A549 (cell line): ENCODE results near the gene GALNTL6. TPM values are rescaled to one million over a fixed set of nuclear protein-coding genes. Genes with fewer than 3 reads are reported as not detected.

Source experiments
- ATAC-seq, 2 experiments: fragments of 200-7000 bp in 1 of 2; fragments of >200 bp in 1 of 2; cut with Nextera tagmentation in 1 of 2; cut with Tn5 transposase in 1 of 2; 3 replicates each; pipeline versions ENCODE4 v1.8.0 to v1.9.1; 2018 to 2020; ENCODE audit warnings: mild to moderate bottlenecking in 1 of 2, moderate library complexity in 1 of 2
- CTCF ChIA-PET: fragments of 300-600 bp; sonication (Branson Sonifier 250); formaldehyde crosslinking; extraction: SDS; loops from one replicate; lab custom pipeline; 2021; ENCODE audit warnings: antibody characterized with exemption, inconsistent platforms; lab: Yijun Ruan, JAX
- POLR2A ChIA-PET: fragments of 350-600 bp; formaldehyde crosslinking; extraction: SDS; loops from one replicate; lab custom pipeline; 2021; ENCODE audit warnings: antibody characterized with exemption, inconsistent platforms; lab: Yijun Ruan, JAX
- DNase-seq, 2 experiments: peaks; one replicate each; pipeline versions ENCODE4 v3.0.0 to v3.0.0-alpha.2; 2011 to 2016; ENCODE audit warnings: low read depth in 1 of 2, low spot score in 1 of 2
- FAIRE-seq: peaks from 2 replicates; lab custom pipeline; 2011; peaks lifted over from hg19 to GRCh38; lab: Jason Lieb, UNC
- H3K27ac ChIP-seq, 2 experiments: fragments of >200 bp; sonication (Bioruptor Twin); formaldehyde crosslinking; 3 replicates each; pipeline ENCODE4 v1.5.1; 2016 to 2017
- H3K4me1 ChIP-seq: fragments of >200 bp; sonication (Bioruptor Twin); formaldehyde crosslinking; 3 replicates; pipeline ENCODE4 v1.6.1; 2016
- H3K4me2 ChIP-seq: fragments of >200 bp; sonication (Bioruptor Twin); formaldehyde crosslinking; 3 replicates; pipeline ENCODE4 v1.6.1; 2016
- H3K4me3 ChIP-seq: fragments of >200 bp; sonication (Bioruptor Twin); formaldehyde crosslinking; 3 replicates; pipeline ENCODE4 v1.5.1; 2016
- H3K9me3 ChIP-seq: fragments of >200 bp; sonication (Bioruptor Twin); formaldehyde crosslinking; 3 replicates; pipeline ENCODE4 v1.6.1; 2016
- ATOH8 ChIP-seq: fragments of 250-450 bp; sonication (Bioruptor Pico); IDR thresholded peaks from 2 replicates; pipeline ENCODE4 v1.5.0; 2020; ENCODE audit warnings: low read depth, mild to moderate bottlenecking, moderate library complexity
- BCL3 ChIP-seq: fragments of >200 bp; sonication (Bioruptor Twin); formaldehyde crosslinking; IDR thresholded peaks from 3 replicates; pipeline ENCODE4 v1.6.1; 2016
- CHD2 ChIP-seq: fragments of 150-350 bp; IDR thresholded peaks from 2 replicates; pipeline ENCODE4 v1.6.1; 2014; ENCODE audit warnings: low read length; ENCODE audit not compliant: partially characterized antibody
- CHD4 ChIP-seq: fragments of 200-600 bp; sonication (generic); IDR thresholded peaks from 2 replicates; pipeline ENCODE4 v1.6.1; 2016; ENCODE audit warnings: antibody characterized with exemption, mild to moderate bottlenecking, borderline replicate concordance
- CTCF ChIP-seq: fragments of >200 bp; sonication (Bioruptor Twin); formaldehyde crosslinking; IDR thresholded peaks from 3 replicates; pipeline ENCODE4 v1.5.1; 2016
- ELK1 ChIP-seq: fragments of 150-350 bp; IDR thresholded peaks from 2 replicates; pipeline ENCODE4 v1.6.1; 2014; ENCODE audit warnings: low read depth, mild to moderate bottlenecking, low read length
- ESRRA ChIP-seq: fragments of 150-350 bp; IDR thresholded peaks from 2 replicates; pipeline ENCODE4 v1.6.1; 2014; ENCODE audit warnings: mild to moderate bottlenecking, low read length, borderline replicate concordance
- FOSL2 ChIP-seq, 2 experiments: fragments of 450-650 bp in 1 of 2; fragments of >200 bp in 1 of 2; sonication (Bioruptor Twin) in 1 of 2; formaldehyde crosslinking; IDR thresholded peaks; 2 replicates each; pipeline versions ENCODE4 v1.5.0 to v1.6.1; 2016 to 2020; ENCODE audit warnings: mild to moderate bottlenecking in 1 of 2, moderate library complexity in 1 of 2
- HEYL ChIP-seq: fragments of 250-450 bp; sonication (Bioruptor Pico); IDR thresholded peaks from 2 replicates; pipeline ENCODE4 v1.8.0; 2021; ENCODE audit warnings: mild to moderate bottlenecking, moderate library complexity
- HOXB13 ChIP-seq: fragments of 250-450 bp; sonication (Bioruptor Pico); IDR thresholded peaks from 2 replicates; pipeline ENCODE4 v1.5.0; 2020; ENCODE audit warnings: low read depth, mild to moderate bottlenecking, moderate library complexity
- HOXB5 ChIP-seq: fragments of 250-450 bp; sonication (Bioruptor Pico); IDR thresholded peaks from 2 replicates; pipeline ENCODE4 v1.5.0; 2020; ENCODE audit warnings: mild to moderate bottlenecking, moderate library complexity
- JUNB ChIP-seq: fragments of >200 bp; sonication (Bioruptor Twin); formaldehyde crosslinking; IDR thresholded peaks from 2 replicates; pipeline ENCODE4 v1.6.1; 2016
- KDM1A ChIP-seq: fragments of 200-600 bp; sonication (generic); IDR thresholded peaks from 2 replicates; pipeline ENCODE4 v1.6.1; 2016; ENCODE audit warnings: low read depth, mild to moderate bottlenecking
- MYC ChIP-seq: IDR thresholded peaks from 2 replicates; pipeline ENCODE4 v1.6.1; 2012; ENCODE audit warnings: mild to moderate bottlenecking, inconsistent platforms, low read length, improper control_type of control experiment, borderline replicate concordance
- PBX3 ChIP-seq: IDR thresholded peaks from 2 replicates; pipeline ENCODE4 v1.6.1; 2012
- PHF8 ChIP-seq: fragments of 200-600 bp; sonication (generic); IDR thresholded peaks from 2 replicates; pipeline ENCODE4 v1.6.1; 2016; ENCODE audit warnings: low read depth, mild to moderate bottlenecking, antibody characterized with exemption, moderate library complexity, borderline replicate concordance
- POLR2AphosphoS2 ChIP-seq: conservative IDR thresholded peaks from 2 replicates; pipeline ENCODE4 v1.6.1; 2012; ENCODE audit warnings: low read length, improper control_type of control experiment, inconsistent platforms
- REST ChIP-seq: fragments of 200-600 bp; sonication (generic); IDR thresholded peaks from 2 replicates; pipeline ENCODE4 v1.6.1; 2016; ENCODE audit warnings: antibody characterized with exemption, mild to moderate bottlenecking, moderate library complexity
- RNF2 ChIP-seq: fragments of 200-600 bp; sonication (generic); IDR thresholded peaks from 2 replicates; pipeline ENCODE4 v1.6.1; 2016; ENCODE audit warnings: low read depth, mild to moderate bottlenecking, antibody characterized with exemption, moderate library complexity, borderline replicate concordance
- ZC3H11A ChIP-seq: fragments of 450-650 bp; IDR thresholded peaks from 2 replicates; pipeline ENCODE4 v1.6.1; 2014; ENCODE audit warnings: antibody characterized with exemption, mild to moderate bottlenecking
- WGBS: methylation state at CpG from one replicate; pipeline ENCODE4 v1.1.6; 2017; ENCODE audit errors: missing lambda C conversion rate; 5-methylcytosine and 5-hydroxymethylcytosine counted together
- polyA plus RNA-seq, 4 experiments: library from polyadenylated mRNA; depleted of rRNA in 3 of 4; stranded (reverse); fragments of >200 nt; fragmentation: RNase III in 1 of 4; extraction: RNeasy Plus Mini Kit Qiagen cat#74134 plus additional on column Dnase treatment in 1 of 4; gene quantifications; 2 replicates in 3 of 4; 3 replicates in 1 of 4; pipeline ENCODE4 v1.2.3, GENCODE V29; 2011 to 2017

The GALNTL6 gene
- polyA plus RNA-seq, 2 of the 4 experiments (the other 2 are of a cell fraction) = 0.06 to 0.49 TPM

- Histone ChIP-seq H3K9me3 (no peaks in the 10 kb centered on the region), H3K4me3 (no peak overlapping the region), H3K4me2 (no peak overlapping the region), H3K4me1 (no peaks in the 10 kb centered on the region), H3K27ac (no peak overlapping the region)
- no peak for DNase-seq
- ChIA-PET POLR2A (no interaction called here), CTCF (no interaction called here)
- TF ChIP-seq BCL3 (no peak), RNF2 (no peak), CHD4 (no peak), REST (no peak), ZC3H11A (no peak), CHD2 (no peak), KDM1A (no peak), ATOH8 (CRISPR knock-in tag) (no peak), ESRRA (no peak), PHF8 (no peak), HOXB13 (CRISPR knock-in tag) (no peak), POLR2AphosphoS2 (no peak), JUNB (no peak)
- WGBS = 29% methylated on average over 3 of the region's 3 CpGs
- no peak for FAIRE-seq
- no peak for ATAC-seq
Observed at GRCh38 chr4:171785388-171785787, 27.8 kb upstream of the GALNTL6 start.

GRCh38 chr4:171793723-171794122 lies 19.5 kb upstream of the GALNTL6 start:
- no peak overlapping the region for H3K4me2 ChIP-seq
- FAIRE-seq (no peak), ATAC-seq (no peak), DNase-seq (no peak)
- no peaks in the 10 kb centered on the region for H3K9me3 ChIP-seq
- ChIA-PET POLR2A (no interaction called here), CTCF (interaction anchor here (0.9 kb wide), 1 partner anchor 22 kb away, joined by 3 read pairs; no protein-coding TSS in a partner anchor)
- H3K4me1 ChIP-seq = no peaks in the 10 kb centered on the region
- WGBS = 71% methylated on average over 5 of the region's 5 CpGs
- TF ChIP-seq HOXB5 (no peak), ZC3H11A (no peak), MYC (no peak), HOXB13 (CRISPR knock-in tag) (no peak)
- H3K4me3 ChIP-seq = no peak overlapping the region
- H3K27ac ChIP-seq = no peak overlapping the region

- Histone ChIP-seq H3K27ac (no peak overlapping the region), H3K4me1 (no peaks in the 10 kb centered on the region), H3K9me3 (no peaks in the 10 kb centered on the region), H3K4me3 (no peak overlapping the region), H3K4me2 (no peak overlapping the region)
- 60% methylated on average over 2 of the region's 2 CpGs for WGBS
- CTCF ChIA-PET = no interaction called here
- ATAC-seq (no peak), FAIRE-seq (no peak), DNase-seq (no peak)
- POLR2A ChIA-PET = no interaction called here
- TF ChIP-seq CTCF (no peak), PBX3 (no peak), ELK1 (no peak), FOSL2 (IDR thresholded peaks at IDR 0.05) (no peak), FOSL2 (CRISPR knock-in tag; IDR thresholded peaks at IDR 0.05) (no peak), HEYL (no peak)
Observed at GRCh38 chr4:171794528-171794927, 18.7 kb upstream of the GALNTL6 start.
